ENCODE data around the gene DOCK4.

GRCh38 chr7:112234147-112234546 lies 27.9 kb upstream of the DOCK4 start:
- TF ChIP-seq CTCF (IDR thresholded peaks at IDR 0.05; ENCODE audit: control extremely low read depth in 1 of 3, insufficient read depth in 1 of 3, low read depth in 1 of 3, low read length in 3 of 3) (no peak), JUND (IDR thresholded peaks at IDR 0.05; ENCODE audit: low read length) (no peak), GABPA (IDR thresholded peaks at IDR 0.05; ENCODE audit: borderline replicate concordance, insufficient read depth, low read length) (no peak)

Measured in H1 (cell line).